Osteocyte (in vitro differentiated cells): ENCODE data around the gene RHO. TPM values are rescaled to one million over a fixed set of nuclear protein-coding genes. Genes with fewer than 3 reads are reported as not detected.

Experiments
- DNase-seq: peaks from one replicate; pipeline ENCODE4 v3.0.0; 2021; ENCODE audit warnings: mixed read lengths; ENCODE audit not compliant: unreplicated experiment; ENCODE audit errors: extremely low spot score
- H3K27ac Mint-ChIP-seq: one replicate; pipeline ENCODE4 v1.8.0; 2021; ENCODE audit warnings: mild to moderate bottlenecking, mixed read lengths; ENCODE audit not compliant: unreplicated experiment
- H3K27me3 Mint-ChIP-seq: one replicate; pipeline ENCODE4 v1.8.0; 2021; ENCODE audit warnings: mixed read lengths; ENCODE audit not compliant: unreplicated experiment
- H3K36me3 Mint-ChIP-seq: one replicate; pipeline ENCODE4 v1.8.0; 2021; ENCODE audit warnings: mixed read lengths; ENCODE audit not compliant: unreplicated experiment
- H3K4me1 Mint-ChIP-seq: one replicate; pipeline ENCODE4 v1.8.0; 2021; ENCODE audit warnings: mixed read lengths; ENCODE audit not compliant: unreplicated experiment
- H3K4me3 Mint-ChIP-seq: one replicate; pipeline ENCODE4 v1.8.0; 2021; ENCODE audit warnings: mild to moderate bottlenecking, moderate library complexity, mixed read lengths; ENCODE audit not compliant: unreplicated experiment
- H3K9me3 Mint-ChIP-seq: one replicate; pipeline ENCODE4 v1.8.0; 2021; ENCODE audit warnings: mixed read lengths; ENCODE audit not compliant: unreplicated experiment
- CTCF ChIP-seq: fragments of 200-600 bp; sonication (generic); IDR thresholded peaks from 2 replicates; pipeline ENCODE4 v1.5.0; 2021; ENCODE audit warnings: antibody characterized with exemption, mild to moderate bottlenecking, moderate library complexity
- total RNA-seq: library from RNA; stranded (reverse); gene quantifications from 2 replicates; pipeline ENCODE4 v1.2.1, GENCODE V29; 2021

RHO gene
- total RNA-seq, 1 donor from 2014 or later: not detected

DNA sequence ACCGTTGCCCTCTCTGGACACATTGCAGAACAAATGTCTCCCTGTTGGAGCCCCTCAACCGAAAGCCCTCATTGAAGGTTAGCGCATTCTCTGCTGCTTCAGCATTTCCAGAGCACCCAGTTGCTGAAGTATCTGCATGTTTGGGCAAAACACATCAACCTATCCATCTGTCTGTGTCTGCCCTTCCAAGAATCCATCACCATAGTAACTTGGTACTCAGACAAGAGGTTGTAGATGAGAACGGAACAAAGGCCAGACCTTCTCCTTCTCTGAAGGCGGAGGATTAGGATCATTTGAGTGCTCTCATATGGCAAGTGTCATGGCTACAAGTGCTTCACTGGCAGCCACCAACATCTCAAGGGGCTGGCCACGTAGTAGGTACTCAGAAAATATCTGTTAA lies 23.1 kb upstream of the RHO start:
- TF ChIP-seq CTCF: no peak
- H3K36me3 Mint-ChIP-seq: peaks cover 19% of the 10 kb centered on the region
- H3K4me1 Mint-ChIP-seq: peaks cover 9% of the 10 kb centered on the region
- no peak overlapping the region for H3K4me3 Mint-ChIP-seq
- DNase-seq: no peak
- H3K27me3 Mint-ChIP-seq: no peaks in the 10 kb centered on the region
- H3K9me3 Mint-ChIP-seq: no peaks in the 10 kb centered on the region
- no peak overlapping the region for H3K27ac Mint-ChIP-seq

DNA sequence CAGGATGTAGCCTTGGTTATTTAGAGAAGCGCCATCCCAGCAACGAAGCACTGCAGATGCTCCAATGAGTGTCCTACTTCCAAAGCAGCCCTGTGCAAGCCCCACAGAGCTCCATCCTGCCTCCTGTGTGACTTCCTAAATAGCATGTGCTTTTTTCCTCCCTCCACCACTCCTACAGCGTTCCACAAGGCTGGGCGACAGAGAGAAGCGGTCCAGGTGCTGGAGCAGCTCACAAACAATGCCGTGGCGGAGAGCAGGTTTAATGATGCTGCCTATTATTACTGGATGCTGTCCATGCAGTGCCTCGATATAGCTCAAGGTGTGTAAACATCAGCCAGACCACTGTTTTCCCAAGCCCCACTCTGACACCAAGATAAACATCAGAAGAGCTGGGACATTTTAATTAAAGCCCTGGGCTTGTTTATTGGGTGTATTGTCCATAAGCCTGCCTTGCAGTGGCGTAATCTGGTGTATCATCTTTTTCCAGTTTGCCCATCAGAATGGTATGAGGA lies 22.2 kb upstream of the RHO start:
- no peaks in the 10 kb centered on the region for H3K9me3 Mint-ChIP-seq
- TF ChIP-seq CTCF: no peak
- H3K36me3 Mint-ChIP-seq: peaks cover 19% of the 10 kb centered on the region
- DNase-seq: no peak
- H3K27ac Mint-ChIP-seq: no peak overlapping the region
- H3K4me3 Mint-ChIP-seq: no peak overlapping the region
- H3K4me1 Mint-ChIP-seq: peaks cover 6% of the 10 kb centered on the region
- H3K27me3 Mint-ChIP-seq: no peaks in the 10 kb centered on the region

- H3K4me3 Mint-ChIP-seq: no peak overlapping the region
- H3K4me1 Mint-ChIP-seq: peaks cover 2% of the 10 kb centered on the region
- DNase-seq: no peak
- no peak overlapping the region for H3K27ac Mint-ChIP-seq
- peaks cover 21% of the 10 kb centered on the region for H3K36me3 Mint-ChIP-seq
- no peak for TF ChIP-seq CTCF
- H3K9me3 Mint-ChIP-seq: no peaks in the 10 kb centered on the region
- H3K27me3 Mint-ChIP-seq: no peaks in the 10 kb centered on the region
These were observed 21.1 kb upstream of the RHO start for GRCh38 chr3:129507181-129507831.

DNA sequence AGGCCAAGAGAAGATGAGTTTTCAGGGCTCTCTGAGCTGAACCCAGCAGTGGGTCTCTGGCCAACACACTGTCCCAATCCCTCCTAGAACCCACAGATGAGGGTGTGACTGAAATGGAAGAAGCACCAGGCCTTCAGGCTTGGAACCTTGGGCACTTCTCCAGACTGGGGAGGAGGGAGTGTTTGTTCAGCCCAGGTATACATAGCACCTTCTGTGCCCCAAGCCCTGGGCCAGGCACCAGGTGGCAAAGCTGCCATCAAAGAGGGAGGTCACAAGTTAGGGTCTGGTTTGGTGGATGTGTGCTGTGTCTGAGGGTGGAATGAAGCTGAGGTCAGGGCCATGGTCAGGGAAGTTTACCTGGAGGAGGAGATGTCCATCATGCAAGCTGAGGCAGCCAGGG lies 15.8 kb upstream of the RHO start:
- Mint-ChIP-seq H3K4me1 (peaks cover 2% of the 10 kb centered on the region), H3K27ac (no peak overlapping the region), H3K36me3 (peaks cover 16% of the 10 kb centered on the region), H3K4me3 (no peak overlapping the region), H3K9me3 (no peaks in the 10 kb centered on the region), H3K27me3 (no peaks in the 10 kb centered on the region)
- no peak for DNase-seq
- TF ChIP-seq CTCF: no peak

- Mint-ChIP-seq H3K27me3 (no peaks in the 10 kb centered on the region), H3K36me3 (peaks cover 16% of the 10 kb centered on the region), H3K27ac (no peak overlapping the region), H3K9me3 (no peaks in the 10 kb centered on the region), H3K4me3 (no peak overlapping the region), H3K4me1 (peaks cover 2% of the 10 kb centered on the region)
- no peak for TF ChIP-seq CTCF
- DNase-seq: no peak
These were observed 14.7 kb upstream of the RHO start for GRCh38 chr3:129513705-129514104.
